Dermis microvascular lymphatic vessel endothelial cell (primary cell): ENCODE results near the gene JPT2. TPM values are rescaled to one million over a fixed set of nuclear protein-coding genes. Genes with fewer than 3 reads are reported as not detected.

ENCODE experiments used
- total RNA-seq: library from RNA; depleted of rRNA; stranded (reverse); fragments of >200 nt; gene quantifications from 2 replicates; pipeline ENCODE4 v1.2.1, GENCODE V29; 2014

Gene JPT2
- total RNA-seq, 1 donor from 2014 or later, result 42.5 TPM

Other genes starting within 250 kb of the JPT2 start
- not detected in 2 replicates for gene PERCC1, start 247.2 kb upstream of the JPT2 start, total RNA-seq
- gene CCDC154, start 233.7 kb upstream of the JPT2 start, total RNA-seq, result 0.13 TPM in 2 replicates
- gene CLCN7, start 203.3 kb upstream of the JPT2 start, total RNA-seq, result 56.9 and 131 TPM in 2 replicates
- under 0.01 and 0.13 TPM in 2 replicates for gene PTX4, start 189.3 kb upstream of the JPT2 start, total RNA-seq
- gene TELO2, start 184.9 kb upstream of the JPT2 start, total RNA-seq, result 13.6 and 20.5 TPM in 2 replicates
- gene TMEM204, start 144.6 kb upstream of the JPT2 start, total RNA-seq, result 95.9 and 158 TPM in 2 replicates
- gene IFT140, start 66.2 kb upstream of the JPT2 start, total RNA-seq, result 11.3 and 17.4 TPM in 2 replicates
- gene CRAMP1, start 65.9 kb upstream of the JPT2 start, total RNA-seq, result 7.1 and 12.9 TPM in 2 replicates
- 13.9 and 25.7 TPM in 2 replicates for gene MAPK8IP3, start 27.9 kb downstream of the JPT2 start, total RNA-seq
- 33.0 and 37.6 TPM in 2 replicates for gene NME3, start 93.3 kb downstream of the JPT2 start, total RNA-seq
- gene EME2, start 94.5 kb downstream of the JPT2 start, total RNA-seq, result 2.6 and 4.6 TPM in 2 replicates
- gene MRPS34, start 94.9 kb downstream of the JPT2 start, total RNA-seq, result 48.1 and 58.2 TPM in 2 replicates
- 35.3 and 54.2 TPM in 2 replicates for gene SPSB3, start 104.3 kb downstream of the JPT2 start, total RNA-seq
- gene NUBP2, start 104.7 kb downstream of the JPT2 start, total RNA-seq, result 58.9 and 76.7 TPM in 2 replicates
- gene IGFALS, start 115.4 kb downstream of the JPT2 start, total RNA-seq, result not detected in 2 replicates
- 53.5 and 82.7 TPM in 2 replicates for gene HAGH, start 148.5 kb downstream of the JPT2 start, total RNA-seq
- gene FAHD1, start 148.9 kb downstream of the JPT2 start, total RNA-seq, result 72.3 and 84.5 TPM in 2 replicates
- not detected in 2 replicates for gene MEIOB, start 193.9 kb downstream of the JPT2 start, total RNA-seq
- gene HS3ST6, start 240.1 kb downstream of the JPT2 start, total RNA-seq, result not detected in 2 replicates